HG02973 (cell line): ENCODE data around the gene RBCK1.
"Not testable (repeated sequence)": the region's sequence is repeated elsewhere in the genome, so short reads cannot be mapped to it uniquely, and the experiment has no call there.

ENCODE experiments used
- ATAC-seq: cut with Tn5 transposase; IDR thresholded peaks from one replicate; pipeline ENCODE4 v1.9.1; 2021; ENCODE audit warnings: moderate library complexity; ENCODE audit not compliant: unreplicated experiment

RBCK1 gene

DNA sequence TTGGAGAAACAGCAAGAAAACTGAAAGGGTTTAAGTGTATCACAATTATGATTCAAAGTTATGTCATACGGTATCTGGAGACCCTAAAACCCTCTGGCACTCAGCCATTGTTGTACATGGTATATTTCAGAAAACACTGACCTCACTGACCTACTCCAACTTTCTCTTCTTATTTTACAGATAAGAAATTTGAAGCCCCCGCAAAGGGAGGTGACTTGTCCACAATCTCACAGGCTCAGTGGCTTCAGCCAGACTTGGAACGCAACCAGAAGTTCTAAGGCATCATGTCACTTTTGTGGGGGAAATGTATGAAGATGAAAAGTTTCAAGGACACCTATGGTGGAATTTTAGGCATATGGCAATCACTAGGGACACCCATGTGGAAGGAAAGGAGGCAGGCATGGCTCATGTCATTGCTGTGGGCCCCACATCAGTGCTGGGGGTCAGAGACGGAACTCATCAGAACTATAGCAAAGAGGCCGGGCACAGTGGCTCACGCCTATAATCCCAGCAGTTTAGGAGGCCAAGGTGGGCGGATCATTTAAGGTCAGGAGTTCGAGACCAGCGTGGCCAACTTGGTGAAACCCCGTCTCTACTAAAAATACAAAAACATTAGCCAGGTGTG, 32.7 kb upstream of the RBCK1 start:
- no peak for ATAC-seq

DNA sequence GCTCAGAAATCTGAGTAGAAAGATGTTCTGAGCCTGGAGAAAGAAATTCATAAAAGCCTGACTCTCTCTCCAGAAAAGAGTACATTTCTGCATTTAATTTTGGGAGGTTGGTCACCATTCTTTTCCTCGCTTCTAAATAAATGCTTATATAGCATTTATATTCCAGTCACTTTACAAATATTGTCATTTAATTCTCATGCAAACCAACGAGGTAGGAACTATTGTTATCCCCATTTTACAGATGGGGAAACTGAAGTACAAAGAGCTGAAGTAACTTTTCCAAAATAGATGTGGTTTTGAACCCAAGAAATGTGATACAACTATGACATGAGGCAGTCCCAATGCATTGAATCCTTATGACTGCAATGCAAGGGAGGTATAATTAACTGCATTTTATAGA, 32.0 kb upstream of the RBCK1 start:
- no peak for ATAC-seq

DNA sequence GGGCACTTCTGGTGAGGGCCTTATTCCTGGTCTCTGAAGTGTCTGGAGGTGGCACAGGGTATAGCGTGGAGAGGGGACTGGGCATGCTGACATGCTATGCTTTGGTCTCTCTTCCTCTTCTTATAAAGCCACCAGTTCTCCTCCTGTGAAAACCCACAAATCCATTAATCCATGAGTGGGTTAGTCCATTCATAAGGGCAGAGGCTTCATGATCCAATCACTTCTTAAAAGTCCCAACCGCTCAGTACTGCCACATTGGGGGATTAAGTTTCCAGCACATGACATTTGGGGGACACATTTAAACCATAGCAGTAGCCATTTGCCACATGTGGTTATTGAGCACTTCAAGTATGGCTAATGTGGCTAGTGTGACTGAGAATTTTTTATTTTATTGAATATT, 31.3 kb upstream of the RBCK1 start:
- ATAC-seq, result no peak

DNA sequence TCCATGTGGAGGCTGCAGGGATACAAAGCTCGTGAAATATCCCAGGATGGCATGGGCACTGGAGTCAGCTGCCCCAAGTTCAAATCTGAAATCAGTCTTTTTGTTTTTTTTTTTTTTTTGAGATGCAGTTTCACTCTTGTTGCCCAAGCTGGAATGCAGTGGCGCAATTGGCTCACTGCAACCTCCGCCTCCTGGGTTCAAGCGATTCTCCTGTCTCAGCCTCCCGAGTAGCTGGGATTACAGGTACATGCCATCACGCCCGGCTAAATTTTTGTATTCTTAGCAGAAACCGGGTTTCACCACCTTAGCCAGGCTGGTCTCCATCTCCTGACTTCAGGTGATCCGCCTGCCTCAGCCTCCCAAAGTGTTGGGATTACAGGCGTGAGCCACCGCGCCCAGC, 30.5 kb upstream of the RBCK1 start:
- not testable (repeated sequence) for ATAC-seq

DNA sequence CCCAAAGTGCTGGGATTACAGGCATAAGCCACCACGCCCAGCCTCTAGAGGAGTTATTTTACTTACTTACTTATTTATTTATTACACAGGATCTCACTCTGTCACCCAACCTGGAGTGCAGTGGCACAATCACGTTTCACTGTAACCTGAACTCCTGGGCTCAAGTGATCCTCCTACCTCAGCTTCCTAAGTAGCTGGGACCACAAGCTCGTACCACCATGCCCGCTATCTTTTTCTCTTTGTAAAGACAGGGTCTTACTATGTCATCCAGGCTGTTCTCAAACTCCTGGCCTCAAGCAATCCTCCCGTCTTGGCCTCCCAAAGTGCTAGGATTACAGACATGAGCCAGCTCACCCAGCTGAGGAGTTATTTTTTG, 29.1 kb upstream of the RBCK1 start:
- no peak for ATAC-seq

DNA sequence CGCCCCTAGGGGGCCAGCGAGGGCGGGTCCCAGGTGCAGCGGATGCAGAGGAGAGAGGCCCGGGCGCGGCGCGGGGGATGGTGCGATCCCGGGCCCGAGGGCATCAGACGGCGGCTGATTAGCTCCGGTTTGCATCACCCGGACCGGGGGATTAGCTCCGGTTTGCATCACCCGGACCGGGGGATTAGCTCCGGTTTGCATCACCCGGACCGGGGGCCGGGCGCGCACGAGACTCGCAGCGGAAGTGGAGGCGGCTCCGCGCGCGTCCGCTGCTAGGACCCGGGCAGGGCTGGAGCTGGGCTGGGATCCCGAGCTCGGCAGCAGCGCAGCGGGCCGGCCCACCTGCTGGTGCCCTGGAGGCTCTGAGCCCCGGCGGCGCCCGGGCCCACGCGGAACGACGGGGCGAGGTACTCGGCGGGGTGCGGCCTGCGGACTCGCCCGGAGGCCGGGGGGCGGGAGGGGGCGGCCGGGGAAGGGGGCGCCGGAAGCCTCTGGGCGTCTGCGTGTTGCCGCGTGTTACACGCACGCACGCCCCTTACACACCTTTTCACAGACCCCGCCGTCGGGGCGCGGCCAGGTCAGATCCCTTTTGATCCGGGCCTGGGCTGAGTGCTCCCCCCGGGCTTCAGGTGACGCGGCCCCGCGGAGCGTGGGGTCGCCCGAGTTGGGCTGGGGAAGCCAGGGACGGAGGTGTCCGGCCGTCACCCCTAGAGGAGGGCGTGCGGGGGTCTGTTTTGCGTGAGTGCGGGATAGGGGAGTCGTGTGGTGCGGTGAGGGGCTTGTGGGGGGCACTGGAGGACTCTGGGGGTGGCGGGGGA, 27.1 kb upstream of the RBCK1 start:
- peak; percentile 32 for ATAC-seq

DNA sequence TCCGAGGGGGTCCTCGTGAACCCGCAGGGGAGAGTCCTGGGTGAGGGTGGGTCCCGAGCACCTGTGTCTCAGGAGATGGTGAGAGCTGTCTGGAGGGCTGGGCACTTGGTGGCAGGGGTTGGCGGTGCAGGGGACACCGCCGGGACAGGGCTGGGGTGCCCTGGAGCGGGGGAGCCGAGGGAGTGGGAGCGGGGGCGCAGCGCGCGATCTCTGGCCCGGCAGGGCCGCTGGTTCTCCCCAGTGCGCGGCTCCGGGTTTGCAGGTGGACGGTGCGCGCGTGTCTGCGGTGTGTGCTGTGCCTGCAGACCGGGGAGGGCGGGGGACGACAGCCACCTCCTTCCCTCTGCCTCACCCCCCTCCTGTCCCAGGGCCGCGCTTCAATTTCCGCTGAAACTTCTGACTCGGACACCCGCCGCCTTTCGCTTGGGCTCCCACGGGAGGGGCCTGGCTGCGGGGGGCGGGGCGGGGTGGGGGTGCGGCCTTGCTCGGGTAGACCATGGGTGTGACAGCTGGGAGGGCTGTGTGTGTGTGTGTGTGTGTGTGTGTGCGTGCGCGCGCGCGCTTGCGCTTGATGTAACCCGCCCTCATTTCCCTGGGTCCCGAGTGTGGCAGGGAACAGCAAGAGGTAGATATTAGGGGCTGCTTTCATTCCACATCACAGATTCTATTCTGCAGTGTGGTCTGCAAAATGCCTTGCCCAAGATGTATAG, 26.4 kb upstream of the RBCK1 start:
- ATAC-seq, result peak; percentile 61

DNA sequence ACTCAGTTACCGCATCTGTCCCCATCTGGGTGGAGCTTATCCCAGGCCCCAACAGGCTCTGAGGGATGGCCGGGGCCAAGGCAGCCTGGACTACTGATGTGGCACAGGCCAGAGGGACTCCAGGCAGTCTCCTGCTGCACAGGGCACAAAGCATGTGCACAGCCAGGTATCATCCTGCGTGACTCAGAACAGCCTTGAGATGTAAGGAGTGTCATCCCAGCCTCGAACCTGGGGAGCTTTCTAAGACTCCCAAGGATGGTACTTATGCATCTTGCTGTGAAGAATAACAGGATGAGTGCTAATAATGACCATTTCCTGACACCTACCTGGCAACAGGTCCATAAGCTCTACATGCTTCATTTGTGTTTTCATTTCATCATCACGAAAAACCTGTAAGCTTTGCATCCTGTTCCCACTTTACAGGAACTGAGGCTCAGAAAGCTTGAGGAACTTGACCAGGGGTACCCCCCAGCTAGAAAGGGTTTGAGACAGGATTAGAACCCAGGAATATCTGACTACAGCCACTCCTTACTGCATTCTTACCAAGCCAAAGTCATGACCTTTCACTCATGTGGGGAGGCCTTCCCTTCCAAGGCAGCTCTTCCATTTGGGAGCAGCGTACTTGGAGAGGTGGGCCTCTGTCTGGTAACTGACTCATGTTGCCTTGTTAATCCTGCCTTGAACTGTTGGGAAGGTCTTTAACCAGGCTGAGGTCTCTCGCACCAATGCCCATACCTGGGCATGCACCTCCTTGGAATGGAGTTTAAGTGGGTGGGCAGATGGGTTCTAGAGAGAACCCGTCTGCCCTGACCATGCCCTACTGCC, 25.6 kb upstream of the RBCK1 start:
- peak; percentile 8 for ATAC-seq

DNA sequence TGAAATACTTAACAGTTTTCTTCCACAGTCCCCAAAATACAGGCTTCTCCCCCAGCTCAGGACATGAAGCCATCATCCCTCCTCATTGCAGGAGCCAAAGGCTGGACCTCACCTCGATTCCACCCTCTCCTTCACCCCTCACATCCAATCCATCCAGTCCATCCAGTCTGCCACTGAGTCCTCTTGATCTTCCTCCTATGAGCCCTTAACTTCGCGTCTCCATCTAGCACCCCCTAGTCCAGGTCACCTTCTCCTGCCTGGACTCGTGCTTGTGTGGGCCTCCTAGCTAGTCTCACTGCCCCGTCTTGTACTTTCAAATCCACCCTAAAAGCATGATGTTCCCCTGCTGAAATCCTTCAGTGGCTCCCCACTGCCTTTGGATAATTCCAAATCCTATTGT, 24.2 kb upstream of the RBCK1 start:
- ATAC-seq, result no peak

DNA sequence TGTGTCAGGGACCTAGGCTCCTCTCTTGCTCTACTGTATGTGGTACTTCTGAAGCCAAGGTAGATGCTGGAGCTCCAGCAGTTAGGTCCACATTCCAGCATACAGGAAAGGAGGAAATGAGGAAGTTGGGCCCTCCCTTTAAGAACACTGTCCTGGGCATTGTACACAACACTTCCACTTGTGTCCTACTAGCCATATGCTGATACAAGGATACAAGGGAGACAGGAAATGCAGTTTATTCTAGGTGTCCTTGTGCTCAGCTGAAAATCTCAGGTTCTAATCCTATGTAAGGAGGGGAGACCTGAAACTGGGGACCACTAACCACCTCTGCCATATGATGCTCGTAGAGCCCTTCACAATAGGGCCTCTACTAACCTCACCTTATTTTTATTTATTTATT, 23.4 kb upstream of the RBCK1 start:
- ATAC-seq, result no peak

DNA sequence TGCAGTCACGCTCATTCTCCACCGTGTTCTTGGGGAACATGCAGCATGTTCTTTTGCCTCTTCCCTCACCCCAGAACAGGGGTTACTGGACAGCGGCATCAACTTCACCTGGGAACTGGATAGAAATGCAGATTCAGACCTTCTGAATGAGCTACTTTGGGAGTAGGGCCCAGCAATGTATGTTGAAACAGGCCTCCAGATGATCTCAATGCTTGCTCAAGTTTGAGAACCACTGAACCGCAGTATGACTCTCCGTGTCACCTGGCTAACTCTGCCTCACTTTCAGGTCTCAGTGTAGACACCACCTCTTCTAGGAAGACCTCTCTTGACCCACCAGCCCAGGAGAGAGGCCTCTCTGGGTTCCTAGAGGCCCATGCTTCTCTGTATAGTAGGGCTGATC, 22.7 kb upstream of the RBCK1 start:
- no peak for ATAC-seq

DNA sequence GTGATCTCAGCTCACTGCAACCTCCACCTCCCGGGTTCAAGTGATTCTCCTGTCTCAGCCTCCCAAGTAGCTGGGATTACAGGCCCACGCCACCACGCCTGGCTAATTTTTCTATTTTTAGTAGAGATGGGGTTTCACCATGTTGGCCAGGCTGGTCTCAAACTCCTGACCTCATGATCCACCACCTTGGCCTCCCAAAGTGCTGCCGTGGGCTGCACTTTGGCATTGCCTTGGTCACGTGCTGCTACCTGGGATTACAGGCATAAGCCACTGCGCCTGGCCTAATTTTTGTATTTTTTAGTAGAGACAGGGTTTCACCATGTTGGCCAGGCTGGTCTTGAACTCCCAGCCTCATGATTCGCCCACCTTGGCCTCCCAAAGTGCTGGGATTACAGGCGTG, 21.5 kb upstream of the RBCK1 start:
- ATAC-seq, result not testable (repeated sequence)

DNA sequence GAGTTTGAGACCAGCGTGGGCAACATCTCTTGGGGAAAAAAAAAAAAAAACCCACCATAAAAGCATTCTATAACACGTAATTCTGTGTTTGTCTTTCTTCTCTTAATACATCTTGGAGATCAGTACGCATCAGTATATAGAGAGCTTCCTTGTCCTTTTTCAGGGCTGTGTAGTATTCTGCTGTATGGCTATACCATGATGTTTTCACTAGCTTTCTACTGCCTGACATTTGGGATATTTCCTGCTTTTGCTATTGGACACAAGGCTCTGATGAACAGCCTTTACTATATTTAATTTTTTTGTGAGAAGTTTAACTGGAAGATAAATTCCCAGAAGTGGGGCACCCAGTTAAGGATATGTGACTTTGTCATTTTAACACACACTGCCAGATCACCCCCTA, 20.6 kb upstream of the RBCK1 start:
- ATAC-seq, result no peak

DNA sequence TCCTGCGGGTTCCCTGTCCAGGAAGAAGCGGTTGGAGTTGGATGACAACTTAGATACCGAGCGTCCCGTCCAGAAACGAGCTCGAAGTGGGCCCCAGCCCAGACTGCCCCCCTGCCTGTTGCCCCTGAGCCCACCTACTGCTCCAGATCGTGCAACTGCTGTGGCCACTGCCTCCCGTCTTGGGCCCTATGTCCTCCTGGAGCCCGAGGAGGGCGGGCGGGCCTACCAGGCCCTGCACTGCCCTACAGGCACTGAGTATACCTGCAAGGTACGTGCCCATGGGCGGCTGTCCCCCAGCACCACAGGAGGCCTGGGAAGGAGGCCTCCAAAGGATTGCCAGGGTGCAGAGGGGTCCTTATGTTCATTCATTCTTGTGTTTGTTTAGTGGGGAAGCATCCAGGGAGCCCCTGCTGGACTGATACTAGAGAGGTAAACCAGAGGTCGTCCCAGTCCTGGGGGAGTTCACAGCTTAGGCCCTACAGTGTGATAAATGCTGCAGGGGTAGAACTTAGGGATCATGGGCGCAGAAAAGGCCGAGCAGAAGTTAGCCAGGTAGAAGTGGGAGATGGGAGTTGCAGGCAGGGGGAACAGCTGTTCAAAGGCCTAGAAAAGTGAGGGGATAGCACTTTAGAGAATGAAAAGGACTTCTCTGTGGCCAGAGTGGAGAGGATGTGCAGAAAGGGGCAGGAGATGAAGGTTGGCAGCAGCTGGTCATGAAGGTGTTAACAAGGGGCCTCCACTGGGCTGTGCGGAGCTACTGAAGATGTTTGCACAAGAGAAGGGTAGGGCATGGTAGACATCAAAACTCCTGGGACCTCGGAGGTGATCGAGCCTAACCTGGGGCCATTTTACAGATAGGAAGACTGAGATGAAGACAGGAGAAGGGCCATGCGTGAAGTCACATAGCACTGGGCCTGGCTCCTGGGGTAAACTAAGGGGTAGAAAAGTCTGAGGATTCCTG, 19.8 kb upstream of the RBCK1 start:
- no peak for ATAC-seq

DNA sequence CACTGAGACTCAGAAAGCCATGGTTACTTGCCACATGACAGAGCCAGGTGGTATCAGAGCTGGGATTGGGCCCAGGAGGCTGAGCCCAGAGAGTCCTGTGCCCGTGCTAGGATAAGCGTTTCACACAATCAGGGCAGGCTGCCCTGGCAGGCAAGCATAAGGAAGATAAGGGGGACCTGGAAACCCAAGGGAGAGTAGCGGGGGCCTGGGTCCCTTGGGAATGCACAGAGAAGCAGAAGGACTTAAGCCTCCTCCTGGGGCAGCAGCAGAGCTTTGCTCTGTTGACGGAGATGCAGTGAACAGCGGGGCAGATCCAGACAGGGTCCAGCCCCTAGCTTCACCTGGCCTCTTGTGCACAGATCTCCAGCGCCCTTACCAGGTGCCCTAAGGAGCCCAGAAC, 18.9 kb upstream of the RBCK1 start:
- no peak for ATAC-seq

DNA sequence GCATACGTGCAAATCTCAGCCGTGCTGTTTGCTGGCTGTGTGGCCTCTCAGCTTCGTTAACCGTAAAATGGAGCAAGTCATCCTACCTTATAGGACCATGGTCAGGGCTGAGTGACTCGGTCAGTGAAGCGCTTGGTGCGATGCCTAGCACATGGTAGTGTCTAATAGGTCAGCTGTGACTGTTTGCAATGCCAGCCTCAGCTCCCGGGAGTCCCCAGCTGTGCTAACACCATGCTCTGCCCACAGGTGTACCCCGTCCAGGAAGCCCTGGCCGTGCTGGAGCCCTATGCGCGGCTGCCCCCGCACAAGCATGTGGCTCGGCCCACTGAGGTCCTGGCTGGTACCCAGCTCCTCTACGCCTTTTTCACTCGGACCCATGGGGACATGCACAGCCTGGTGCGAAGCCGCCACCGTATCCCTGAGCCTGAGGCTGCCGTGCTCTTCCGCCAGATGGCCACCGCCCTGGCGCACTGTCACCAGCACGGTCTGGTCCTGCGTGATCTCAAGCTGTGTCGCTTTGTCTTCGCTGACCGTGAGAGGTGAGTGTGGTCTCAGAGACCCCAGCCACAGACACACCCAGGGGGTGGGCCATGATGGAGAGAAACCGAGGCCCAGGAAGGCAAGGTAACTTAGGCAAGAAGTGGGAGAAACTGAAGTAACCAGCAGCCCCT, 16.9 kb upstream of the RBCK1 start:
- no peak for ATAC-seq

DNA sequence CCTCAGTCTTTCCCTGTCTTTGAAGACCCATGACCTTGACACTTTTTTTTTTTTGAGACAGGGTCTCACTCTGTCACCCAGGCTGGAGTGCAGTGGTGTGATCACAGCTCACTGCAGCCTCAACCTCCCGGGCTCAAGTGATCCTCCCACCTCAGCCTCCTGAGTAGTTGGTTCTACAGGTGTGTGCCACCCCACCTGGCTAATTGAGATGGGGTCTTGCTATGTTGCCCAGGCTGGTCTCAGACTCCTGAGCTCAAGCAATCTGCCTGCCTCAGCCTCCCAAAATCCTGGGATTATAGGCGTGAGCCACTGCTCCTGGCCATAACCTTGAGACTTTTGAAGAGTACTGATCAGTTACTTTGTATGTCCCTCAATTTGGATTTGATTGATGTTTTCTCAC, 14.8 kb upstream of the RBCK1 start:
- not testable (repeated sequence) for ATAC-seq

DNA sequence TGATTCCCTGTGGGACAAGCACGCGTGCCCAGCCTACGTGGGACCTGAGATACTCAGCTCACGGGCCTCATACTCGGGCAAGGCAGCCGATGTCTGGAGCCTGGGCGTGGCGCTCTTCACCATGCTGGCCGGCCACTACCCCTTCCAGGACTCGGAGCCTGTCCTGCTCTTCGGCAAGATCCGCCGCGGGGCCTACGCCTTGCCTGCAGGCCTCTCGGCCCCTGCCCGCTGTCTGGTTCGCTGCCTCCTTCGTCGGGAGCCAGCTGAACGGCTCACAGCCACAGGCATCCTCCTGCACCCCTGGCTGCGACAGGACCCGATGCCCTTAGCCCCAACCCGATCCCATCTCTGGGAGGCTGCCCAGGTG, 11.9 kb upstream of the RBCK1 start:
- ATAC-seq, result no peak

DNA sequence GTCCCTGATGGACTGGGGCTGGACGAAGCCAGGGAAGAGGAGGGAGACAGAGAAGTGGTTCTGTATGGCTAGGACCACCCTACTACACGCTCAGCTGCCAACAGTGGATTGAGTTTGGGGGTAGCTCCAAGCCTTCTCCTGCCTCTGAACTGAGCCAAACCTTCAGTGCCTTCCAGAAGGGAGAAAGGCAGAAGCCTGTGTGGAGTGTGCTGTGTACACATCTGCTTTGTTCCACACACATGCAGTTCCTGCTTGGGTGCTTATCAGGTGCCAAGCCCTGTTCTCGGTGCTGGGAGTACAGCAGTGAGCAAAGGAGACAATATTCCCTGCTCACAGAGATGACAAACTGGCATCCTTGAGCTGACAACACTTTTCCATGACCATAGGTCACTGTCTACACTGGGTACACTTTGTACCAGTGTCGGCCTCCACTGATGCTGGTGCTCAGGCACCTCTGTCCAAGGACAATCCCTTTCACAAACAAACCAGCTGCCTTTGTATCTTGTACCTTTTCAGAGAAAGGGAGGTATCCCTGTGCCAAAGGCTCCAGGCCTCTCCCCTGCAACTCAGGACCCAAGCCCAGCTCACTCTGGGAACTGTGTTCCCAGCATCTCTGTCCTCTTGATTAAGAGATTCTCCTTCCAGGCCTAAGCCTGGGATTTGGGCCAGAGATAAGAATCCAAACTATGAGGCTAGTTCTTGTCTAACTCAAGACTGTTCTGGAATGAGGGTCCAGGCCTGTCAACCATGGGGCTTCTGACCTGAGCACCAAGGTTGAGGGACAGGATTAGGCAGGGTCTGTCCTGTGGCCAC, 11.3 kb upstream of the RBCK1 start:
- no peak for ATAC-seq
